RWPE1 (cell line): Measurements from ENCODE around the gene FBXW2.

Source experiments
- CTCF ChIA-PET: fragments of 350-600 bp; sonication (Branson Sonifier 250); formaldehyde crosslinking; extraction: SDS; loops from one replicate; lab custom pipeline; 2021; lab: Yijun Ruan, JAX
- POLR2A ChIA-PET: fragments of 400-600 bp; formaldehyde crosslinking; extraction: SDS; loops from one replicate; lab custom pipeline; 2020; ENCODE audit warnings: antibody characterized with exemption; ENCODE audit not compliant: low non-redundant PET; lab: Yijun Ruan, JAX
- DNase-seq: peaks from one replicate; pipeline ENCODE4 v3.0.0; 2012; ENCODE audit warnings: low spot score
- H3K27ac ChIP-seq: fragments of 450-650 bp; 2 replicates; pipeline ENCODE4 v1.5.1; 2017
- CTCF ChIP-seq: fragments of 450-650 bp; conservative IDR thresholded peaks from 2 replicates; pipeline ENCODE4 v1.5.1; 2017; ENCODE audit warnings: low read depth, mild to moderate bottlenecking

The FBXW2 gene

GRCh38 chr9:120777229-120777628 lies 16.0 kb downstream of the FBXW2 start:
- DNase-seq = no peak
- POLR2A ChIA-PET = interaction anchor here (1.0 kb wide), 1 partner anchor 14 kb away, joined by 3 read pairs; no protein-coding TSS in a partner anchor
- CTCF ChIA-PET = no interaction called here
- H3K27ac ChIP-seq = no peak overlapping the region
- TF ChIP-seq CTCF = no peak

- no peak for TF ChIP-seq CTCF
- ChIA-PET CTCF (interaction anchor here (0.5 kb wide), 1 partner anchor 23 kb away, joined by 3 read pairs; no protein-coding TSS in a partner anchor), POLR2A (interaction anchor here (1.0 kb wide), 1 partner anchor 14 kb away, joined by 3 read pairs; no protein-coding TSS in a partner anchor)
- no peak overlapping the region for H3K27ac ChIP-seq
- DNase-seq = no peak
Observed at GRCh38 chr9:120776788-120777187, 16.4 kb downstream of the FBXW2 start.

GRCh38 chr9:120775859-120776258 lies 17.4 kb downstream of the FBXW2 start:
- no peak for TF ChIP-seq CTCF
- no peak overlapping the region for H3K27ac ChIP-seq
- CTCF ChIA-PET = no interaction called here
- POLR2A ChIA-PET = no interaction called here
- peak; percentile 93 for DNase-seq

GRCh38 chr9:120774719-120775118 lies 18.5 kb downstream of the FBXW2 start:
- peak overlapping the region; percentile 35 for H3K27ac ChIP-seq
- CTCF ChIA-PET = interaction anchor here (0.6 to 0.7 kb wide), 4 partner anchors 42 to 240 kb away, joined by 3 to 5 read pairs (median 4); no protein-coding TSS in a partner anchor
- no peak for TF ChIP-seq CTCF
- POLR2A ChIA-PET = no interaction called here
- no peak for DNase-seq

- no peak overlapping the region for H3K27ac ChIP-seq
- CTCF ChIA-PET = interaction anchor here (0.9 kb wide), 1 partner anchor 11 kb away, joined by 3 read pairs; no protein-coding TSS in a partner anchor
- no peak for DNase-seq
- POLR2A ChIA-PET = no interaction called here
- TF ChIP-seq CTCF = no peak
Observed at GRCh38 chr9:120773256-120773655, 20.0 kb downstream of the FBXW2 start.

- TF ChIP-seq CTCF = no peak
- DNase-seq = no peak
- POLR2A ChIA-PET = no interaction called here
- CTCF ChIA-PET = interaction anchor here (0.5 kb wide), 1 partner anchor 20 kb away, joined by 3 read pairs; no protein-coding TSS in a partner anchor
- no peak overlapping the region for H3K27ac ChIP-seq
Observed at GRCh38 chr9:120770931-120771330, 22.3 kb downstream of the FBXW2 start.
